Epithelial cell of prostate (primary cell): ENCODE data around the gene DNAH1.
A peak's percentile ranks its signal among the peaks of the same experiment; 100 is the strongest.
"Not testable (repeated sequence)": the region's sequence is repeated elsewhere in the genome, so short reads cannot be mapped to it uniquely, and the experiment has no call there.

ENCODE experiments used
- DNase-seq: peaks from one replicate; pipeline ENCODE4 v3.0.0-alpha.2; 2011; ENCODE audit warnings: low read depth, low spot score
- H3K27ac ChIP-seq: fragments of 450-650 bp; 2 replicates; pipeline ENCODE4 v1.5.1; 2017; ENCODE audit warnings: mild to moderate bottlenecking

Gene DNAH1

GRCh38 chr3:52328536-52329080 lies 12.5 kb downstream of the DNAH1 start:
- no peak overlapping the region for H3K27ac ChIP-seq
- DNase-seq, result no peak

GRCh38 chr3:52330194-52330805 lies 14.2 kb downstream of the DNAH1 start:
- no peak overlapping the region for H3K27ac ChIP-seq
- DNase-seq, result no peak

- DNase-seq, result no peak
Observed at GRCh38 chr3:52331091-52331490, 15.0 kb downstream of the DNAH1 start.

GRCh38 chr3:52331906-52332305 lies 15.8 kb downstream of the DNAH1 start:
- no peak overlapping the region for H3K27ac ChIP-seq

More at GRCh38 chr3:52331091-52331490, 15.0 kb downstream of the DNAH1 start:
- no peak overlapping the region for H3K27ac ChIP-seq

GRCh38 chr3:52333869-52334557 lies 17.9 kb downstream of the DNAH1 start:
- H3K27ac ChIP-seq, result peak overlapping the region; percentile 29
- peak; percentile 34 for DNase-seq

More at GRCh38 chr3:52331906-52332305, 15.8 kb downstream of the DNAH1 start:
- no peak for DNase-seq

- not testable (repeated sequence) for H3K27ac ChIP-seq, DNase-seq
Observed at GRCh38 chr3:52338131-52338530, 22.0 kb downstream of the DNAH1 start.

GRCh38 chr3:52339612-52340011 lies 23.5 kb downstream of the DNAH1 start:
- no peak overlapping the region for H3K27ac ChIP-seq
- DNase-seq, result peak; percentile 16

GRCh38 chr3:52341123-52341522 lies 25.0 kb downstream of the DNAH1 start:
- H3K27ac ChIP-seq, result no peak overlapping the region
- no peak for DNase-seq

- H3K27ac ChIP-seq, result no peak overlapping the region
- DNase-seq, result no peak
Observed at GRCh38 chr3:52343946-52344600, 28.0 kb downstream of the DNAH1 start.

- DNase-seq, result no peak
- no peak overlapping the region for H3K27ac ChIP-seq
Observed at GRCh38 chr3:52345521-52346109, 29.5 kb downstream of the DNAH1 start.

- no peak overlapping the region for H3K27ac ChIP-seq
- no peak for DNase-seq
Observed at GRCh38 chr3:52346623-52347530, 30.8 kb downstream of the DNAH1 start.

- DNase-seq, result no peak
- H3K27ac ChIP-seq, result no peak overlapping the region
Observed at GRCh38 chr3:52347716-52348635, 31.9 kb downstream of the DNAH1 start.

- DNase-seq, result no peak
- no peak overlapping the region for H3K27ac ChIP-seq
Observed at GRCh38 chr3:52349131-52349530, 33.0 kb downstream of the DNAH1 start.

- no peak for DNase-seq
- H3K27ac ChIP-seq, result no peak overlapping the region
Observed at GRCh38 chr3:52349611-52350395, 33.7 kb downstream of the DNAH1 start.

- DNase-seq, result no peak
- H3K27ac ChIP-seq, result no peak overlapping the region
Observed at GRCh38 chr3:52350416-52350815, 34.3 kb downstream of the DNAH1 start.

GRCh38 chr3:52350981-52351761 lies 35.1 kb downstream of the DNAH1 start:
- no peak overlapping the region for H3K27ac ChIP-seq
- no peak for DNase-seq

GRCh38 chr3:52351762-52352368 lies 35.7 kb downstream of the DNAH1 start:
- no peak for DNase-seq
- no peak overlapping the region for H3K27ac ChIP-seq
